SU-DHL-6 (cell line): Measurements from ENCODE around the gene STBD1.
"Not testable (repeated sequence)": the region's sequence is repeated elsewhere in the genome, so short reads cannot be mapped to it uniquely, and the experiment has no call there.

ENCODE experiments used
- CTCF ChIP-seq: fragments of 200-600 bp; sonication (generic); IDR thresholded peaks from one replicate; pipeline ENCODE4 v1.5.1; 2017; ENCODE audit warnings: antibody characterized with exemption, mild to moderate bottlenecking, low read length, moderate library complexity; ENCODE audit not compliant: insufficient read depth, poor library complexity, severe bottlenecking
- EZH2phosphoT487 ChIP-seq: fragments of 200-600 bp; sonication (generic), shearing (Covaris generic); conservative IDR thresholded peaks from 2 replicates; pipeline ENCODE4 v1.6.1; 2018; ENCODE audit warnings: mild to moderate bottlenecking, antibody characterized with exemption, low read length, moderate library complexity, mixed read lengths

GRCh38 chr4:76359881-76360466, 53.4 kb downstream of the STBD1 start:
- not testable (repeated sequence) for TF ChIP-seq CTCF, EZH2phosphoT487
